Amniotic stem cell (primary cell): ENCODE measurements around the gene OPRL1.

Source experiments
- DNase-seq: peaks from one replicate; lab custom pipeline; 2025; lab: John Stamatoyannopoulos, UW

The OPRL1 gene

GRCh38 chr20:64144144-64144912 lies 64.4 kb downstream of the OPRL1 start:
- no peak for DNase-seq

GRCh38 chr20:64145458-64146300 lies 65.8 kb downstream of the OPRL1 start:
- DNase-seq: no peak

DNA sequence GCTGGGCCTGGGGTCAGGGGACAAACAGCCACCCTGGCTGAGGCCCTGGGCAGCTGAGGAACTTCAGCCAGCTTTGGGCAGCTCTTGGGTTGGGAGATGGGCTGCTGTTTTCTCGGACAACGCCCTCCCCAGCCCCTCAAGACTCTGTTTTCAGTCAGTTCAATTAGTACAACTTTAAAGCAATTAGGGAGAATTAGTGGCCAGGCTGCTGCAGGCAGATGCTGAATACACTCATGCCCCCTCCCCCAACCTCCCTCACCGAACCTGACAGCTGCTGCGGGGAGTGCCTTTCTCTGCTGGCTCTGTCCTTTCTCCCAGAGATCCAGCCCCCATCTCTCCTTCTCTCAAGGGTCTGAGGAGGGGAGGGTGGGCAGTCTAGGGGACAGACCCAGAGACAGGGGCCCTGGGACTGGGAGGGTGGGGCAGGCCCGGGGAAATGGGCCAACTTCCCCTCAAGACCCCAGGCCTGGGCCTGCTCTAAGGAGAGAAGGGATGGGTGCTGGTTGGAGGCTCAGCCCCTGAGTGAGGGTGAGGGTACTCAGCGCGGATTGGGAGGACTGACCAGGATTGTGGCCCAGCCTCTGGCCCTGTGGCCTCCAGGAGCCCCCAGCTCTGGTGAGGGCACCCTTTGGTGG lies 66.5 kb downstream of the OPRL1 start:
- DNase-seq: no peak

GRCh38 chr20:64146936-64147477 lies 67.1 kb downstream of the OPRL1 start:
- DNase-seq: no peak

DNA sequence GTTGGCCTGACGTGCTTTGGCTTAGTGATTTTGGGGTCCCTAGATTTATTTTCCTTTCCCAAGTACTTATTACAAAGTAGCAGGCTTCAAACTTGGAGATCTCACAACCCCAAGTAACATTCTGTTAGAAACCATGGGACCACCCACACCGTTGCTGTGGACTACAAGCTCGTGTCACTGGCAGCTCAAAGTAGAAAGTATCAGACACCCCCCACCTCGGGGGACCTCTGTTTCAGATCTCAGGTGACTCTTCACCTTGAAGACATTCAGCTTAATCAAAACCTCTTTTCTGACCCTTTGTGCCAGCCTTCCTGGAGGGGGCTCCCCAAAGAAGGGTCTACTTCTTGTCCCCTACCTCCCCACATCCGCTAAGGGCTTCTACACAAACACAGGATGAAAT lies 68.7 kb downstream of the OPRL1 start:
- DNase-seq: no peak

DNA sequence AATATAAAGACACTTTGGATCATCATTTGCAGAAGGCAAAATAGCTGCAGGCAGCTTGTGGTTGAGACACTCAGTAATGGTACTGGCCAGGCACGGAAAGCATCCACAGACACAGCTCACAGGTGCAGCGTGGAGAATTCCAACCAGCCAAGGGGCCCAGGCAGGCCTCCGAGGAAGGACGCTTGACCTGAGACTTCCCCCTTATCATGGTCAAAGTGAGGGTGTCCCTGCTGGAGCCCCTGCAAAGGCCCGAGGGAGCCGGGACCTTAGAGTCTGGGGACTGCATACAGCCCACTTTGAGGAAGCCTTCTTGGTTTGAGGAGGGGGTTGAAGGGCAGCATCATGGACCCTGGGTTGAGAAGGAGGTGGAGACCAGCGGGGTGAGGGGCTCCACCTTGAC lies 69.3 kb downstream of the OPRL1 start:
- DNase-seq: no peak

GRCh38 chr20:64149809-64150560 lies 70.1 kb downstream of the OPRL1 start:
- DNase-seq: no peak
